Fibroblast of villous mesenchyme (primary cell): ENCODE results near the gene DAB1. TPM values are rescaled to one million over a fixed set of nuclear protein-coding genes. Genes with fewer than 3 reads are reported as not detected.

Experiments used
- DNase-seq: peaks from one replicate; pipeline ENCODE4 v3.0.0-alpha.2; 2010; ENCODE audit warnings: low read depth
- H3K4me3 ChIP-seq: 2 replicates; pipeline ENCODE4 v1.5.1; 2011; ENCODE audit warnings: low read depth, mild to moderate bottlenecking, low read length
- total RNA-seq: library from RNA; depleted of rRNA; stranded (reverse); fragments of >200 nt; gene quantifications from 2 replicates; pipeline ENCODE4 v1.2.3, GENCODE V29; 2012
- TF ChIP-seq, protein P1 (sequence below): IDR thresholded peaks from 2 replicates; pipeline ENCODE4 v1.5.1; 2012; ENCODE audit warnings: low read depth, mild to moderate bottlenecking, low read length; ENCODE audit not compliant: insufficient read depth

The DAB1 gene
- total RNA-seq, 1 donor, result not detected

DNA sequence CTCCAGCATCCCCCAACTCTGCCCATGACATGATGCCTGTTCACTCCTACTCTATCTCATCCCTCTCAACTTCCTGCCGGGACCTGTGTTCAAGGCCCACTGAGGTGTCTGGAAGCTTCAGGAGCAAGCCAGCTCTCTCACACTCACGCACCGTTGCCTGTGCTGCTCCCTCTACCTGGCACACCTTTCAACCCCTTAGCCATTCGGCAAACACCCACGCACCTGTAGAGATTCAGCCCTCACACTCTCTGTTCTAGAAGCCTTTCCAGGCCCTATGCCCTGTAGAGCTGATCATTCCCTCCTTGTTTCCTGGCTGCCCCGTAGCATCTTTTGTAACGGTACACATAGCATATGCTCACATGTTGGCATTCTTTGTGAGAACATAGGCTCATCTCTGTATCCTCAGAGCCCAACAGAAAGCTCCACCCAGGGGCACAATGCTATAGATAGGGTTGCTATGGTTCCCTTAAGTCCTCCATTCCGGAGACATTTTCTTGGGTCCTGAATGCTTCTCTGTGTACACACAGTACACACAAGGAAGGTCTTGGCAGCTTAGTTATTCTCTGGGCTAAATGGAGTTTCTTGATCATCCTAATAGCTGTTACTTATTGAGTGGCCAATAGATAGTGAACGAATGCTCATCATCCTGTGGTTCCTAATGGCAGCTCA, 459.4 kb downstream of the DAB1 start:
- DNase-seq, result no peak
- H3K4me3 ChIP-seq, result no peak overlapping the region

DNA sequence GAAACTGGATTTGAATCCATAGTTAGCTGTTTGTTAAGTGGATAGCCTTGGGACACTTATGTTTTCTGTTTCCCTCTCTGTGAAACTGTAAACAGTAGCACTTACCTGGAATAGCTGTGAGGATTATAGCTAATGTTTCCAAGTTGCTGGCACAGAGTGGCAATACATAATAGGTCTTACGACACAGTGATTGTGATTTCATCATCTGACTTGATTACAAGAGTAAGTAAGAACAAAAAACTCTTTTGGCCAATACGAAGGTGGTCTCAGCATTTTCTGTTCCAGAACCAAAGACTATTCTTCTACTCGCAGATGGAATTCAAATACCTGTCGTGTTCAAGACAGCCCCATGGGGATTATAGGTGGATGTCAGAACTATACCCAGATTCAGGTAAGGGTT, 460.2 kb downstream of the DAB1 start:
- H3K4me3 ChIP-seq, result no peak overlapping the region
- DNase-seq, result no peak
- TF ChIP-seq, protein P1, sequence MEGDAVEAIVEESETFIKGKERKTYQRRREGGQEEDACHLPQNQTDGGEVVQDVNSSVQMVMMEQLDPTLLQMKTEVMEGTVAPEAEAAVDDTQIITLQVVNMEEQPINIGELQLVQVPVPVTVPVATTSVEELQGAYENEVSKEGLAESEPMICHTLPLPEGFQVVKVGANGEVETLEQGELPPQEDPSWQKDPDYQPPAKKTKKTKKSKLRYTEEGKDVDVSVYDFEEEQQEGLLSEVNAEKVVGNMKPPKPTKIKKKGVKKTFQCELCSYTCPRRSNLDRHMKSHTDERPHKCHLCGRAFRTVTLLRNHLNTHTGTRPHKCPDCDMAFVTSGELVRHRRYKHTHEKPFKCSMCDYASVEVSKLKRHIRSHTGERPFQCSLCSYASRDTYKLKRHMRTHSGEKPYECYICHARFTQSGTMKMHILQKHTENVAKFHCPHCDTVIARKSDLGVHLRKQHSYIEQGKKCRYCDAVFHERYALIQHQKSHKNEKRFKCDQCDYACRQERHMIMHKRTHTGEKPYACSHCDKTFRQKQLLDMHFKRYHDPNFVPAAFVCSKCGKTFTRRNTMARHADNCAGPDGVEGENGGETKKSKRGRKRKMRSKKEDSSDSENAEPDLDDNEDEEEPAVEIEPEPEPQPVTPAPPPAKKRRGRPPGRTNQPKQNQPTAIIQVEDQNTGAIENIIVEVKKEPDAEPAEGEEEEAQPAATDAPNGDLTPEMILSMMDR, result no peak

More for the DNA sequence above, 459.4 kb downstream of the DAB1 start:
- TF ChIP-seq, protein P1, result no peak

DNA sequence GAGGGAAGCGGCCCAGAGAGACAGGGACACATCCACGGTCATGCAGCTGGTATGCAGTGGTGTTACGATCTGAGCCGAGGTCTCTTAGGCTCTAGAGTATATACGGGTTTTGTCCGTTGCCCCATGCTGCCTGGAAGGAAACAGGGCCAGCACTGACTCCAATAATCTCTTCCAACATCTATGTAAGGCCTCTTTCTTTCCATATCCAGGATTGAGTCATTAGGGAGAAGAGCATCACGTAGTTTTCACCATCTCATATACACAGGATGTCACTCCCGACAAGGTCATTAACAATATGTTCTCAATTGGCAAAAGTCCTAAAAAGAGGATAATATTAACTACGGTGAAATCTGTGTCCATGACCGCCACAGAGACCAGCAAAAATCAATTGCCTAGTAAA, 462.4 kb downstream of the DAB1 start:
- TF ChIP-seq, protein P1, result no peak
- H3K4me3 ChIP-seq, result no peak overlapping the region
- DNase-seq, result no peak

DNA sequence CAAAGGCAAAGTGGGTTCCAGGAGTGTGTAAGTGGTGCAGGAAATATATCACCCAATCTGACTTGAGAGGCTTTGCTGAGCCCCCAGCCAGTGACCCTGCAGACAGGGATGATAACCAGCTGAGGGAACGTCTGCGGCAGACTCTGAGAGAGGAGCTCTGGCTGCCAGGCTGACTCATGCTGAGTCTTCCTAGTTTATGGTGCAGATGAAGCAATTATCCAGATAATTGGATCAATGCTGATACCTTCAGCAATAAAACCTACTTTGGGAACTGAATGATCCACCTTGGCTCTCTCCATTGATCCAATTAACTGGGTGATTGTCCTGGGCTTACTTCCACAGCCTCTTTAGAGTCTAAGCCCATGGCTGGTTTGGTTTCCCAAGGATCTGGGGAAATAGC, 465.3 kb downstream of the DAB1 start:
- TF ChIP-seq, protein P1, result no peak
- DNase-seq, result peak; percentile 12
- no peak overlapping the region for H3K4me3 ChIP-seq

DNA sequence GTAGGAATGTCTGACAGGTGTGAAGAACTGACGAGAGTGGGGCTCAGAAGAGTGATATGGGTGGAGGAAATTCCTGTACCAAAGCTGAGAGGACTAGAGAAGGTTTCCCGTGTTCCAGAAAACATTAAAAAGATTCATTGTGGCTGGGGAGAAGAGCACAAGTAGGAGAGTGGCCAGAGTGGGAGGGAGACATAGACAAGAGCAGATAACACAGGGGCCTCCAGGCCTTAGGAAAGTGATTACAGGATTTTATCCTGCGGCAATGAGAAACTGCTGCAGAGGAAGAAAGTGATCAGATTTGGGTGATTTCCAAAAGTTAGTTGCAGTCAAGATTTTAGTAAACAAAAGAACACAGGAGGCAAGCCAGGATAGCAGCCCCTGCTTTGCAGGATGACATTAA, 465.9 kb downstream of the DAB1 start:
- TF ChIP-seq, protein P1, result no peak
- no peak overlapping the region for H3K4me3 ChIP-seq
- no peak for DNase-seq

DNA sequence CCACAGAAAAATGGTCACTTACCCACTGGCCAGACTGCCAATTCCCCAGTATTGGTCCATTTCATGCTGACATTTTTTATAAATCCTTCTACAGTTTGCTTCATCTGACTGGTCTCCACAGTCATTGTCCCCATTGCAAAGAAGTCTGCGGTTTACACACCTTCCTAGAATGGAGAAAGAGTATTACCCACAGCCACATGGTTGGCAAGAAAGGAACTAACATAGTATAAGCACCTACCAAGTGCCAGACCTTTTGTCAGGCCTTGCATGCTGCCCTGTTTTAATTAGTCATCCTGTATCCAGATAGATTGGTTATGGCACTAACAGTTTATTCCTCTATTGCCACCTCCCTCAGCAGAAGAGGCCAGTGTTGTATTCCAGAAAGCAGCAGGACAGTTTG, 469.2 kb downstream of the DAB1 start:
- TF ChIP-seq, protein P1, result no peak
- no peak for DNase-seq
- no peak overlapping the region for H3K4me3 ChIP-seq

DNA sequence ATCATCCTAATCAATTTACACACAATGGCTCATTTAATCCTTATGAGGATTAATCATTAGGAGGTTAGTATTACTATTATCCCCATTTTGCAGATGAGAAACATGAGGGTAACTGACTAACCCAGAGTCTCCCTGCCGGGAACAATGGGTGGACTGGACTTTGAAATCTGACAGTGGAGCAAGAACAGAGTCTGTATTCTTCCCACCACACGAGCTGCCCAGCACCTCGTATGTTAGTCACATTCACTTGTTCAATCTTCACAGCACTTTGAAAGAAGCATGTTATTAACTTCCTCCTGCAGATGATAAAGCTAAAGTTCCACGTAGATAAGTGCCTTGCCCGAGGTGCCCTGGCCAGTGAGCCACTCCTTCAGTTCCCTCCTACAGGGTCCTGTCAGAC, 470.5 kb downstream of the DAB1 start:
- TF ChIP-seq, protein P1, result no peak
- no peak overlapping the region for H3K4me3 ChIP-seq
- DNase-seq, result no peak
